ENCODE data around the gene TMEM37. TPM values are rescaled to one million over a fixed set of nuclear protein-coding genes. Genes with fewer than 3 reads are reported as not detected.

The TMEM37 gene
- polyA plus RNA-seq, 4 donors: 6.4 to 65.3 (median 46.6) TPM

- no peak for DNase-seq (ENCODE audit: low read depth in 4 of 4, low spot score in 3 of 4)
Measured at GRCh38 chr2:119475857-119476244, 44.2 kb downstream of the TMEM37 start.

DNA sequence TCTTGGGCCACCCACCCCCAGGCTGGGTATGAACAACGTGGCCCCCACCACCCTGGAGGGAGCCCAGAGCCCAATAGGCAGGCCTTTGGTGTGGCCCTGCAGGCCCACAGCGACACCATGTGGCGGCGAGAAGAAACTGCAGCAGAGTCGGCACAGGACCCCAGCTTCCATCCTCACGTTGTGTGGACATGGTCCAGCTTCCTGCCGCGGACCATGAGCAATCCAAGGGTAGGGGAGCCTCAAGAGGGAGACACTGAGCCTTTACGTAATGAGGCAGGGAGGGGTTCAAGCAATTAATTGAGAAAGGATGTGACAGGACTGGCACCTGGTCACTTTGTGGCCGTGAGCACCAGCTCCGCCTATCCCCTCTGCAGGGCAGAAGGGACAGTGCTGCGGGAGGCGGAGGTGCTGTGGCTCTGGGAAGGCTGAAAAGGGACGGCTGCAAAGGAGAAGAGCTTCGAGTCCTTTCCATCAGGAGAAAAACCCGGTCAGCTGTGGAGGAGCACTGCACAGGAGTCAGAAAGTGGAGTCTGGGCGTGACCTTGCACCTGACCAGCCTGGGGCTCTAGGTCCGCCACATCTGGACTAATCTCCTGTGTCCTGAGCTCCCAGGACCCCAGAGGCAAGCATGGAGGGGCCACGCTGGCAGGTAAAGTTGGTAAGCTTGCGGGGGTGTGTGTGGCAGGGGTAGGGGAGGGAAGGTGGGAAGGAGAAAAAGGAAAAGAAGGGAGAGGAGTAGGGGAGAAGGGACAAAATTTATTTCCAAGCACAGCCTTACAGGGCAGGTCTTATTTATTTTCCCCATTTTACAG, 44.9 kb downstream of the TMEM37 start:
- peak in 3 of 4 donors; percentile 42 to 51 (median 50) for DNase-seq (ENCODE audit: low read depth in 4 of 4, low spot score in 3 of 4)

- DNase-seq (ENCODE audit: low read depth in 4 of 4, low spot score in 3 of 4): no peak
Measured at GRCh38 chr2:119477113-119477505, 45.5 kb downstream of the TMEM37 start.

GRCh38 chr2:119478188-119478977, 46.7 kb downstream of the TMEM37 start:
- DNase-seq (ENCODE audit: low read depth in 4 of 4, low spot score in 3 of 4): no peak

GRCh38 chr2:119478978-119479295, 47.3 kb downstream of the TMEM37 start:
- no peak for DNase-seq (ENCODE audit: low read depth in 4 of 4, low spot score in 3 of 4)

DNA sequence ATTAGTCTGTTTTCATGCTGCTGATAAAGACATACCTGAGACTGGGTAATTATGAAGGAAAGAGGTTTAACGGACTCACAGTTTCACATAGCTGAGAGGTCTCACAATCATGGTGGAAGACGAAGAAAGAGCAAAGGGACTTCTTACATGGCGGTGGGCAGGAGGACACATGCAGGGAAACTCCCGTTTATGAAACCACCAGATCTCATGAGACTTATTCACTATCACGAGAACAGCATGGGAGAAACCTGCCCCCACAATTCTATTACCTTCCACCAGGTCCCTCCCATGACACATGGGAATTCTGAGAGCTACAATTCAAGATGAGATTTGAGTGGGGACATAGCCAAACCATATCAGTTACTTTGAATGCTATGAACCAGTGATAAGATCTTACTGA, 48.5 kb downstream of the TMEM37 start:
- no peak for DNase-seq (ENCODE audit: low read depth in 4 of 4, low spot score in 3 of 4)

DNA sequence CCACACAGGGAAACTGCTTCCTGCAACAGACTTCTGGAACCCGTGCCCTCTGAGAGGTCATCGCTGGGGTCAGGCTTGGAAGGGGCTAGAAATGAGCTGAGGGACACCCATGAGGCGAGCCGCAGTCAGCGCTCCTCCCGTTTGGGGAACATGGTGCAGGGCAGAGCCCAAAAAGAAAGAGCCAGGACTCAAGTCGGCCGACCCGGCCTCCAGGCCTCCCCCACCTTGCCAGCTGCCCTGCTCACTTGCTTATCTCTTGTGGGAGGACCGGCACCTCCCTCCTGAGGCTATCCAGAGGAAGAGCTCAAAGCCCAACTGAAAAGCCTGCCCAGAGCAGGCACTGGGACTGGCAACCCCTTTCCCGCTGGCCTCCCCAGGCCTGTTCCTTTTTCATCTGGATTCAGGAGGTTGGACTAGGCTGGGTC, 49.1 kb downstream of the TMEM37 start:
- DNase-seq (ENCODE audit: low read depth in 4 of 4, low spot score in 3 of 4): no peak

GRCh38 chr2:119481501-119482455, 50.1 kb downstream of the TMEM37 start:
- DNase-seq (ENCODE audit: low read depth in 4 of 4, low spot score in 3 of 4): no peak

GRCh38 chr2:119482481-119483394, 51.1 kb downstream of the TMEM37 start:
- DNase-seq (ENCODE audit: low read depth in 4 of 4, low spot score in 3 of 4): no peak

- DNase-seq (ENCODE audit: low read depth in 4 of 4, low spot score in 3 of 4): no peak
Measured at GRCh38 chr2:119483395-119483753, 51.7 kb downstream of the TMEM37 start.

GRCh38 chr2:119483896-119484718, 52.5 kb downstream of the TMEM37 start:
- no peak for DNase-seq (ENCODE audit: low read depth in 4 of 4, low spot score in 3 of 4)

DNA sequence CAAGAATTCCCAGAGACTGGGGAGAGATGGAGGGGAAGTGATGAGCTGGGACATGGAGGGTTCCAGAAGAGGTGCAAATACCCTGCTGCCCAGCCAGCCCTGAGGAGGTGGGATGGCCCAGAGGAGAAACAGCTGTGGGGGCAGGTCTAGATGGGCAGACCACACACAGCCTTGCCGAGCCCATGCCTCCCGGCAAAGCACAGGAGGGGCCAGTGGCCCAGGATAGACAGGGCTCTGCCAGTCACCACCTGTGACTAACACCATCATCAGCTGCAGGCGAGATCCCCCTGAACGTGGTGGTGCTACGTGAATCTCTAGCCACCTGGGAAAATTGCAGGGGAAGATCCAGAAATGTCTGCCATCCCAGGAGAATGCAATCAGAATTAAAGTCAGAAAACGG, 53.2 kb downstream of the TMEM37 start:
- no peak for DNase-seq (ENCODE audit: low read depth in 4 of 4, low spot score in 3 of 4)

- DNase-seq (ENCODE audit: low read depth in 4 of 4, low spot score in 3 of 4): no peak
Measured at GRCh38 chr2:119485336-119486110, 53.9 kb downstream of the TMEM37 start.

- no peak for DNase-seq (ENCODE audit: low read depth in 4 of 4, low spot score in 3 of 4)
Measured at GRCh38 chr2:119486196-119486827, 54.7 kb downstream of the TMEM37 start.

GRCh38 chr2:119486886-119487285, 55.2 kb downstream of the TMEM37 start:
- DNase-seq (ENCODE audit: low read depth in 4 of 4, low spot score in 3 of 4): no peak

DNA sequence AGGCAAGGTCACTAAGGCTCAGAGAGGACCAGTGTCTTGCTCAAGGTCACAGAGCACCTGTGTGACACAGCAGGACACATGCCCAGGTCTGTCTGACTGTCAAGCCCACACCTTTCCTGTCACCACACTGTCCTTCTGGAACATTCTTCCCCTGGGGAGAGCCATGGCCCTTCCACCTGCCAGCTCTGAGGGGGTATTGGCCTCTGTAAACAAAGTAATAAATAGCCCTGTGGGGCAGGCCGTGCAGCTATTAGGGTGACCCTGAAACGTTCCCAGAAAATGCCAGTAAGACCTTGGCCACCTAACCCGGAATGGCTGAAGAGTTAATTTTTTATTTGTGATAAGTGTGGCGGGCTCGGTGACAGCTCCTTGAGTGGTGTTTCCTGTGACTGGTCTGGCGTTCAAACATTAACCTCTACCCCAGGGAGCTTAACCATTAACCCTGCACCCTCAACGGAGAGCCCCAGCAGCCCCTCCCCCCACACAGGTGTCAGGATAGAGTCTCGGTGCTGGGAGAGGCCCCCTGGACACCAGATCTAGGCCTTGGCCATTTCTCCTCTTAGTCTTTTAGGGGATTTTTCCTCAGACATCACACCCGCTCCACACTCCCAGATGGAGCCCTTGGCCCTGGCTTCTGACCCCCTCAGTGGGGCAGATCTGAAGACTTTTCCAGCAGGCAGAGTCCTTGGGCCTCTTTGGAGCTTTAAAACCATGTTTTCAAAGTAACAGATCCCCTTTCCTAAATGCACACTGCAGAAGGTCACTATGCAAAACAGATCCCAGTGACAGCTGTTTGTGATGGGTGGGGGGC, 56.0 kb downstream of the TMEM37 start:
- DNase-seq (ENCODE audit: low read depth in 4 of 4, low spot score in 3 of 4): peak in 2 of 4 donors; percentile 46 to 52
